HepG2 (cell line): ENCODE data around the gene THSD4.

ENCODE experiments used
- ETV6 ChIP-seq: sonication (generic); formaldehyde crosslinking; conservative IDR thresholded peaks from 2 replicates; pipeline ENCODE4 v1.4.0; 2020; ENCODE audit warnings: missing genetic modification reagents
- GABPA ChIP-seq, 2 experiments: IDR thresholded peaks; 2 replicates each; pipeline ENCODE4 v1.6.1; 2011 to 2016; ENCODE audit warnings: low read depth in 2 of 2, low read length in 1 of 2, missing biosample characterization in 1 of 2, missing genetic modification characterization in 1 of 2
- HDAC6 ChIP-seq: fragments of 200-600 bp; sonication (generic); IDR thresholded peaks from 2 replicates; pipeline ENCODE4 v1.7.0; 2017; ENCODE audit warnings: mild to moderate bottlenecking, antibody characterized with exemption, low read length, low read depth
- KDM5B ChIP-seq: sonication (generic); formaldehyde crosslinking; IDR thresholded peaks from 2 replicates; pipeline ENCODE4 v1.4.0; 2020; ENCODE audit warnings: missing genetic modification reagents, mild to moderate bottlenecking, borderline replicate concordance
- PAX8 ChIP-seq: sonication (generic); formaldehyde crosslinking; IDR thresholded peaks from 2 replicates; pipeline ENCODE4 v1.8.0; 2022; ENCODE audit warnings: mild to moderate bottlenecking, missing genetic modification reagents, borderline replicate concordance
- SMC3 ChIP-seq: IDR thresholded peaks from 2 replicates; pipeline ENCODE4 v1.6.1; 2011; ENCODE audit warnings: low read length, improper control_type of control experiment
- ZFP62 ChIP-seq: sonication (generic); formaldehyde crosslinking; IDR thresholded peaks from 2 replicates; pipeline ENCODE4 v1.4.0; 2020; ENCODE audit warnings: missing genetic modification reagents
- ZNF567 ChIP-seq: sonication (generic); formaldehyde crosslinking; IDR thresholded peaks from 2 replicates; pipeline ENCODE4 v1.8.1; 2023; ENCODE audit warnings: mild to moderate bottlenecking, missing genetic modification reagents, borderline replicate concordance
- ZNF883 ChIP-seq: sonication (generic); formaldehyde crosslinking; IDR thresholded peaks from 2 replicates; pipeline ENCODE4 v1.5.1; 2020; ENCODE audit warnings: mild to moderate bottlenecking, missing genetic modification reagents; ENCODE audit errors: not compliant biosample characterization
- TF ChIP-seq, protein P1 (sequence below): sonication (generic); formaldehyde crosslinking; IDR thresholded peaks from 2 replicates; pipeline ENCODE4 v1.5.0; 2020; ENCODE audit warnings: mild to moderate bottlenecking, missing genetic modification reagents, moderate library complexity
- TF ChIP-seq, protein P2 (sequence below): IDR thresholded peaks from 2 replicates; pipeline ENCODE4 v1.6.1; 2016
- TF ChIP-seq, protein P3 (sequence below): sonication (generic); IDR thresholded peaks from 2 replicates; pipeline ENCODE4 v1.6.1; 2016; ENCODE audit warnings: low read depth, borderline replicate concordance

DNA sequence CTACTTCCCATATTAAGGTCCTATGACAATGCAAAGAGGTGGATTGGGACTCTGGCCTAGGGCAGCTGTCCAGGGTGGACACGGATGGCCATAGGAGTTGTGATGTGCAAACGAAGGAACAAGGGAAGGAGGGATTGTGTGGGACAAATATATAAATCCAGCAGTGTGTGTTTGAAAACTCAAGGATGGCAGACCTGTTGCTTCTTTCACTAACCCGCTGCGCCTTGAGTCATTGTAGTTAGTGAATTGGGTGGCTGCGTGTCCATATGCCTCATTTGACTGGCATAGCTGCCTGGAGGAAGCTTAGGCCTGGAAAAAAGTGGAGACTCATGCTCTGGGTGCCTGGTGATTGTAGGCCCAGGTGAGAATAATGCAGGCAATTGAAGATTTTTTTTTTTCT, 334.7 kb downstream of the THSD4 start:
- no peak for TF ChIP-seq GABPA (IDR thresholded peaks at IDR 0.05; ENCODE audit: low read depth, low read length)
- no peak for TF ChIP-seq GABPA (CRISPR knock-in tag; IDR thresholded peaks at IDR 0.05; ENCODE audit: low read depth)
- no peak for TF ChIP-seq ZFP62 (CRISPR knock-in tag)
- TF ChIP-seq PAX8 (CRISPR knock-in tag) = no peak
- no peak for TF ChIP-seq KDM5B (CRISPR knock-in tag)
- TF ChIP-seq ETV6 (CRISPR knock-in tag) = no peak
- TF ChIP-seq ZNF883 = no peak
- TF ChIP-seq, protein P1, sequence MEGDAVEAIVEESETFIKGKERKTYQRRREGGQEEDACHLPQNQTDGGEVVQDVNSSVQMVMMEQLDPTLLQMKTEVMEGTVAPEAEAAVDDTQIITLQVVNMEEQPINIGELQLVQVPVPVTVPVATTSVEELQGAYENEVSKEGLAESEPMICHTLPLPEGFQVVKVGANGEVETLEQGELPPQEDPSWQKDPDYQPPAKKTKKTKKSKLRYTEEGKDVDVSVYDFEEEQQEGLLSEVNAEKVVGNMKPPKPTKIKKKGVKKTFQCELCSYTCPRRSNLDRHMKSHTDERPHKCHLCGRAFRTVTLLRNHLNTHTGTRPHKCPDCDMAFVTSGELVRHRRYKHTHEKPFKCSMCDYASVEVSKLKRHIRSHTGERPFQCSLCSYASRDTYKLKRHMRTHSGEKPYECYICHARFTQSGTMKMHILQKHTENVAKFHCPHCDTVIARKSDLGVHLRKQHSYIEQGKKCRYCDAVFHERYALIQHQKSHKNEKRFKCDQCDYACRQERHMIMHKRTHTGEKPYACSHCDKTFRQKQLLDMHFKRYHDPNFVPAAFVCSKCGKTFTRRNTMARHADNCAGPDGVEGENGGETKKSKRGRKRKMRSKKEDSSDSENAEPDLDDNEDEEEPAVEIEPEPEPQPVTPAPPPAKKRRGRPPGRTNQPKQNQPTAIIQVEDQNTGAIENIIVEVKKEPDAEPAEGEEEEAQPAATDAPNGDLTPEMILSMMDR (CRISPR knock-in tag) = no peak
- TF ChIP-seq, protein P2, sequence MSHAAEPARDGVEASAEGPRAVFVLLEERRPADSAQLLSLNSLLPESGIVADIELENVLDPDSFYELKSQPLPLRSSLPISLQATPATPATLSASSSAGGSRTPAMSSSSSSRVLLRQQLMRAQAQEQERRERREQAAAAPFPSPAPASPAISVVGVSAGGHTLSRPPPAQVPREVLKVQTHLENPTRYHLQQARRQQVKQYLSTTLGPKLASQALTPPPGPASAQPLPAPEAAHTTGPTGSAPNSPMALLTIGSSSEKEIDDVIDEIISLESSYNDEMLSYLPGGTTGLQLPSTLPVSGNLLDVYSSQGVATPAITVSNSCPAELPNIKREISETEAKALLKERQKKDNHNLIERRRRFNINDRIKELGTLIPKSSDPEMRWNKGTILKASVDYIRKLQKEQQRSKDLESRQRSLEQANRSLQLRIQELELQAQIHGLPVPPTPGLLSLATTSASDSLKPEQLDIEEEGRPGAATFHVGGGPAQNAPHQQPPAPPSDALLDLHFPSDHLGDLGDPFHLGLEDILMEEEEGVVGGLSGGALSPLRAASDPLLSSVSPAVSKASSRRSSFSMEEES (CRISPR knock-in tag) = no peak
- TF ChIP-seq, protein P3, sequence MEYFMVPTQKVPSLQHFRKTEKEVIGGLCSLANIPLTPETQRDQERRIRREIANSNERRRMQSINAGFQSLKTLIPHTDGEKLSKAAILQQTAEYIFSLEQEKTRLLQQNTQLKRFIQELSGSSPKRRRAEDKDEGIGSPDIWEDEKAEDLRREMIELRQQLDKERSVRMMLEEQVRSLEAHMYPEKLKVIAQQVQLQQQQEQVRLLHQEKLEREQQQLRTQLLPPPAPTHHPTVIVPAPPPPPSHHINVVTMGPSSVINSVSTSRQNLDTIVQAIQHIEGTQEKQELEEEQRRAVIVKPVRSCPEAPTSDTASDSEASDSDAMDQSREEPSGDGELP = no peak
- no peak for TF ChIP-seq HDAC6
- no peak for TF ChIP-seq SMC3
- TF ChIP-seq ZNF567 (CRISPR knock-in tag) = no peak
